ENCODE data around the gene NAP1L5.

The NAP1L5 gene

GRCh38 chr4:88697588-88698329 lies at the start of gene NAP1L5:
NAP1L5 (minus strand) TSS chr4:88697829; CDS start chr4:88697754, 75 bp downstream.
- peak; percentile 36 for DNase-seq (ENCODE audit: low read depth)

GRCh38 chr4:88747351-88747750 lies 49.7 kb upstream of the NAP1L5 start:
- DNase-seq (ENCODE audit: low read depth) = no peak

- DNase-seq (ENCODE audit: low read depth) = no peak
These were observed 48.6 kb upstream of the NAP1L5 start for GRCh38 chr4:88746206-88746605.

- DNase-seq (ENCODE audit: low read depth) = no peak
These were observed 48.0 kb upstream of the NAP1L5 start for GRCh38 chr4:88745581-88746163.

- DNase-seq (ENCODE audit: low read depth) = no peak
These were observed 47.5 kb upstream of the NAP1L5 start for GRCh38 chr4:88745175-88745574.

- no peak for DNase-seq (ENCODE audit: low read depth)
These were observed 47.0 kb upstream of the NAP1L5 start for GRCh38 chr4:88744609-88745008.

GRCh38 chr4:88743696-88744095 lies 46.1 kb upstream of the NAP1L5 start:
- DNase-seq (ENCODE audit: low read depth) = no peak

- DNase-seq (ENCODE audit: low read depth) = no peak
These were observed 44.9 kb upstream of the NAP1L5 start for GRCh38 chr4:88742561-88742960.

- DNase-seq (ENCODE audit: low read depth) = no peak
These were observed 40.6 kb upstream of the NAP1L5 start for GRCh38 chr4:88738180-88738579.

- no peak for DNase-seq (ENCODE audit: low read depth)
These were observed 39.8 kb upstream of the NAP1L5 start for GRCh38 chr4:88737307-88737941.

GRCh38 chr4:88736264-88736663 lies 38.6 kb upstream of the NAP1L5 start:
- no peak for DNase-seq (ENCODE audit: low read depth)

- no peak for DNase-seq (ENCODE audit: low read depth)
These were observed 37.9 kb upstream of the NAP1L5 start for GRCh38 chr4:88735564-88735963.

- no peak for DNase-seq (ENCODE audit: low read depth)
These were observed 36.8 kb upstream of the NAP1L5 start for GRCh38 chr4:88734403-88734949.

- no peak for DNase-seq (ENCODE audit: low read depth)
These were observed 35.2 kb upstream of the NAP1L5 start for GRCh38 chr4:88732714-88733368.

- no peak for DNase-seq (ENCODE audit: low read depth)
These were observed 33.8 kb upstream of the NAP1L5 start for GRCh38 chr4:88731381-88731780.

GRCh38 chr4:88730811-88731210 lies 33.2 kb upstream of the NAP1L5 start:
- no peak for DNase-seq (ENCODE audit: low read depth)

- DNase-seq (ENCODE audit: low read depth) = no peak
These were observed 31.6 kb upstream of the NAP1L5 start for GRCh38 chr4:88729146-88729760.

- no peak for DNase-seq (ENCODE audit: low read depth)
These were observed 30.5 kb upstream of the NAP1L5 start for GRCh38 chr4:88728146-88728545.

- no peak for DNase-seq (ENCODE audit: low read depth)
These were observed 28.4 kb upstream of the NAP1L5 start for GRCh38 chr4:88725986-88726385.

GRCh38 chr4:88725143-88725542 lies 27.5 kb upstream of the NAP1L5 start:
- DNase-seq (ENCODE audit: low read depth) = no peak

GRCh38 chr4:88724406-88724805 lies 26.8 kb upstream of the NAP1L5 start:
- no peak for DNase-seq (ENCODE audit: low read depth)

GRCh38 chr4:88722828-88723227 lies 25.2 kb upstream of the NAP1L5 start:
- DNase-seq (ENCODE audit: low read depth) = no peak
